Measurements from ENCODE around the gene FBP1.

DNA sequence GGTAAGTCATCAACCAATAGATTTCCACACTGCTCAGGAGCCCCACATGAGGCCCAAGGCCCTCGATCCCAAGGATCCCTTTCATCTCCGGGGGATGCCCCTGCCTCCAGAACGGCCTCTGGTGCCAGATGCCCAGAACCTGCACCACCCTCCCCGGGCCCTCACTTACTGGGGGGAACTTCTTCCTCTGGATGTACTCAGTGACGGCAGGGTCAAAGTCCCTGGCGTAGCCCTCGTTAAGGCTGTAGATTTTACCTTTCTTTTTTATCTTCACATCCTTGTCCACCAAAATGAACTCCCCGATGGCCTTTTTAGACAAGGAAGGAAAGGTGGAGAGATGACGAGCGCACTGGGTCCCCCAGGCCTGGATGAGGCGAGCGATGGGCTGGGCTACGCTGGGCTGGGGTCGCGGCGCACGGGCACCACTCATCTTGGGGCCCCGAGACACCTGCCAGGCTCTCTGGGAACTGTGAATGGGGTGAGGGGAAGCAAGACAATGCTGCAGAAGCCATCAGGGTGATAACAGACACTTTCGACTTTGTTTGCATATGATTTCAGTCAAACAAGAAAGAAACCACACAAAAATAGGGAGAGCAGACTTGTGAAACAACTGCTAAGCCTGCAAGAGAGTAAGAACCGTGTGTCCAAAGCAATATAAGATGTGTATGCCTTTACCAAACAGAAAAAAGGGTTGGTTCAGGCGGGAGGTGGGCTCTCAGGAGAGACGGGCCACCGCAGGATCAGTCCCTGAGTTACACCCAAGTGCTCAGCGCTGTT lies 32.5 kb downstream of the FBP1 start:
- TF ChIP-seq, protein P1, sequence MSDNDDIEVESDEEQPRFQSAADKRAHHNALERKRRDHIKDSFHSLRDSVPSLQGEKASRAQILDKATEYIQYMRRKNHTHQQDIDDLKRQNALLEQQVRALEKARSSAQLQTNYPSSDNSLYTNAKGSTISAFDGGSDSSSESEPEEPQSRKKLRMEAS (IDR thresholded peaks at IDR 0.05; ENCODE audit: insufficient read depth, insufficient read length): no peak
- TF ChIP-seq, protein P2, sequence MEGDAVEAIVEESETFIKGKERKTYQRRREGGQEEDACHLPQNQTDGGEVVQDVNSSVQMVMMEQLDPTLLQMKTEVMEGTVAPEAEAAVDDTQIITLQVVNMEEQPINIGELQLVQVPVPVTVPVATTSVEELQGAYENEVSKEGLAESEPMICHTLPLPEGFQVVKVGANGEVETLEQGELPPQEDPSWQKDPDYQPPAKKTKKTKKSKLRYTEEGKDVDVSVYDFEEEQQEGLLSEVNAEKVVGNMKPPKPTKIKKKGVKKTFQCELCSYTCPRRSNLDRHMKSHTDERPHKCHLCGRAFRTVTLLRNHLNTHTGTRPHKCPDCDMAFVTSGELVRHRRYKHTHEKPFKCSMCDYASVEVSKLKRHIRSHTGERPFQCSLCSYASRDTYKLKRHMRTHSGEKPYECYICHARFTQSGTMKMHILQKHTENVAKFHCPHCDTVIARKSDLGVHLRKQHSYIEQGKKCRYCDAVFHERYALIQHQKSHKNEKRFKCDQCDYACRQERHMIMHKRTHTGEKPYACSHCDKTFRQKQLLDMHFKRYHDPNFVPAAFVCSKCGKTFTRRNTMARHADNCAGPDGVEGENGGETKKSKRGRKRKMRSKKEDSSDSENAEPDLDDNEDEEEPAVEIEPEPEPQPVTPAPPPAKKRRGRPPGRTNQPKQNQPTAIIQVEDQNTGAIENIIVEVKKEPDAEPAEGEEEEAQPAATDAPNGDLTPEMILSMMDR (IDR thresholded peaks at IDR 0.05; ENCODE audit: extremely low read depth in 1 of 2, insufficient read depth in 1 of 2, low read depth in 1 of 2, low read length in 2 of 2): no peak
